SK-MEL-5 (cell line): ENCODE measurements around the gene METTL26. TPM values are rescaled to one million over a fixed set of nuclear protein-coding genes. Genes with fewer than 3 reads are reported as not detected.

Experiments used
- DNase-seq: peaks from one replicate; pipeline ENCODE4 v3.0.0-alpha.2; 2016; ENCODE audit warnings: low read depth, low spot score
- in situ Hi-C: cut with HindIII; loops from 2 replicates; pipeline ENCODE4 v1.10.0; 2016; ENCODE audit warnings: low sequenced_read_pairs, high pct_unique_total_duplicates, low pct_unique_long_range_greater_than_20kb
- polyA plus RNA-seq, 2 experiments: library from polyadenylated mRNA; depleted of rRNA; stranded (reverse); fragments of >200 nt; gene quantifications; 2 replicates each; pipeline ENCODE4 v1.2.3, GENCODE V29; 2015
- total RNA-seq: library from RNA; depleted of rRNA; stranded (reverse); fragments of >200 nt; shearing (Covaris generic); gene quantifications from 2 replicates; pipeline ENCODE4 v1.2.3, GENCODE V29; 2014; rRNA removed

Gene METTL26
- total RNA-seq: 54.3 and 57.4 TPM in 2 replicates
- polyA plus RNA-seq (2015; cell fraction: cytosol; rRNA removed): 131 and 137 TPM in 2 replicates
- polyA plus RNA-seq (2015; cell fraction: nucleus; rRNA removed): 129 and 139 TPM in 2 replicates

GRCh38 chr16:636206-637080 is at the start of gene METTL26:
TSS of gene METTL26 (minus strand) at chr16:636305. CDS start at chr16:636290, 15 bp downstream.
- in situ Hi-C loops: no loop called here
- peak; percentile 94 for DNase-seq

DNA sequence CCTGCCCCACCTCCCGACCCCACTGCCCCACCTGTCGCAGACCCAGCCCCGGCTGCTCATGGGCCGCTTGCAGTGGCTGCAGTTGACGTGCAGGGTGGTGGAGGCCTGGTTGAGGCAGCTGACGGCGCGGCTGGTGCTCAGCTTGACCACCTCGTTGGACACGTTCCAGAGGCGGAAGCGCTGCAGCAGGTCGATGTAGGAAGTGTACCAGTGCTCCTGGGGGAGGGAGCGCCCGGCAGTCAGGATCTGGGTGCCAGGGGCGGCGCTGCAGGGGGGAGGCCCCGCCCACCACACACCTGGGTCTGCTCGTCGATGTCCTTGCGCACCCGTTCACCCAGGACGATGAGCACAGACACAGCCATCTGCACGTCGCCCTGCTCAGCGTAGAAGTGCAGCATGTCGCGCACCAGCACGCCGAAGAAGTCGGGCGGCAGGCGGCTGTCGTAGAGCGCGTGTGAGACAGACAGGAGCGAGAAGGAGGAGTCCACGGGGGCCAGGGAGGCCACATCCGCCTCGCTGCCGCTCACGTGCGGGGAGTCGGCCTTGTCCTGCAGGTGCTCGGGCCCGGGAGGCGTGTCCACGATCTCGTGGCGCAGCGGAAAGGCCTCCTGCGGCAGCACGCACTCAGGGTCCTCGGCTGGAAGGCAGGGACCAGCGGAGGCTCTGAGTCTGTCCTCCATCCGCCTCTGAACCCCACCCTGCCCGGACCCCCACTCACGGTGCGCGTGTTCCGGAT is 49.0 kb upstream of the METTL26 start:
- in situ Hi-C loops: no loop called here
- DNase-seq: no peak

GRCh38 chr16:684071-684794 is 48.1 kb upstream of the METTL26 start, which contains the start of gene JMJD8:
TSS of gene JMJD8 (minus strand) at chr16:684334. CDS start at chr16:684319, 15 bp downstream.
- peak; percentile 93 for DNase-seq
- in situ Hi-C loops: no loop called here

GRCh38 chr16:683396-684070 is 47.4 kb upstream of the METTL26 start:
- in situ Hi-C loops: no loop called here
- no peak for DNase-seq

DNA sequence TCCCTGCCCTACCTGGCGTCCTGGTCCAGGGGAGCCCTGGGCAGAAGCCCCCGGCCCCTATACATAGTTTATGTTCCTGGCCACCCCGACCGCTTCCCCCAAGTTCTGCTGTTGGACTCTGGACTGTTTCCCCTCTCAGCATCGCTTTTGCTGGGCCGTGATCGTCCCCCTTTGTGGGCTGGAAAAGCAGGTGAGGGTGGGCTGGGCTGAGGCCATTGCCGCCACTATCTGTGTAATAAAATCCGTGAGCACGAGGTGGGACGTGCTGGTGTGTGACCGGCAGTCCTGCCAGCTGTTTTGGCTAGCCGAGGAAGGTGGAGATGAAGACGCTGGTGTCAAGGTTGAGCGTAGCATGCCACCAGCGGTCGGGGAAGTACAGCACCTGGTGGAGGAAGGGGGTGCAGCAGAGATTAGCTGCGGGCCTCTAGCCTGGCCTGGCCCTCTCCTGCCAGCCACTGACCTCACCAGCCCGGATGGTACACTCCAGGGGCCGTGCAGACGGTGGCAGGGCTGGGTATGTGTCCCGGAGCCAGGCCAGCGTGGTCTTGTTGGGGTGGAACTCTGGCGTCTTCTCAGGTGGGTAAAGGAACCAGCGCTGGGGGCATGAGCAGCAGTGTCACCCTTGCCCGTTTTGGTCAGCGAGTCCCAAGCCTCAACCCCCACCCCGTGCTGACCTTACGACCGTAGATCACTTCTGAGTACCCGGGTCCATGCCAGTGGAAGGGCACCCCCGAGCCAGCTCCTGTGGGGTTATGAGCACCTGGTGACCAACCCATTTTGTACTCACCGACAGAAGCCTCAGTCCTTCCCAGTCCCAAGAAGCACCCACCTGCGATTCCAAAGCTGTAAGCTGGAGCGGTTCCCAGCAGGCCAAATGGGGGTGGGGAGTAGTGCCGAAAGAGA is 46.6 kb upstream of the METTL26 start:
- no peak for DNase-seq
- in situ Hi-C loops: no loop called here

DNA sequence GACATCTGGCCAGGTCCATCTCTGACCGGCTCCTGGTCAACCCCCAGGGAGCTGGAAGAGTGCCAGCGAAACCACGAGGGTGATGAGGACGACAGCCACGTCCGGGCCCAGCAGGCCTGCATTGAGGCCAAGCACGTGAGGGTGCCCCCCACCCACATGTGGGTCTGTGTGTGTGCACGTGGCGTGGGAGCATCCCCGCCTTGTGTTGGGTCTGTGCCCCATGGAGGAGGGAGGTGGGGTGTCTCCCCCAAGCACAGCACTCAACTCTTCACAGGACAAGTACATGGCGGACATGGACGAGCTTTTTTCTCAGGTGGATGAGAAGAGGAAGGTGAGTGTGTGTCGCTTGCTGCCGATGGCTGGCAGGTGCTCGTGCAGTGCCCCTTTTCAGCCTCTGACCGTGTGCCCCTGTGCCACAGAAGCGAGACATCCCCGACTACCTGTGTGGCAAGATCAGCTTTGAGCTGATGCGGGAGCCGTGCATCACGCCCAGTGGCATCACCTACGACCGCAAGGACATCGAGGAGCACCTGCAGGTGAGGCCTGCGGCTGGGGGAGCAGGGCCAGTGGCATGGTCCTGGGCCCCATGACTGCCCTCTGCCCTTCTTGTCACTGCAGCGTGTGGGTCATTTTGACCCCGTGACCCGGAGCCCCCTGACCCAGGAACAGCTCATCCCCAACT is 45.8 kb upstream of the METTL26 start:
- DNase-seq: no peak
- in situ Hi-C loops: no loop called here

GRCh38 chr16:680967-681745 is 45.1 kb upstream of the METTL26 start:
- DNase-seq: no peak

GRCh38 chr16:680625-680945 is 44.5 kb upstream of the METTL26 start:
- DNase-seq: no peak
- in situ Hi-C loops: no loop called here

More at GRCh38 chr16:680967-681745, 45.1 kb upstream of the METTL26 start:
- in situ Hi-C loops: no loop called here

GRCh38 chr16:679814-680624 is 43.9 kb upstream of the METTL26 start, which contains the start of gene STUB1:
TSS of gene STUB1 (plus strand) at chr16:680410. CDS start at chr16:680526, 116 bp downstream.
- peak; percentile 80 for DNase-seq
- in situ Hi-C loops: no loop called here

DNA sequence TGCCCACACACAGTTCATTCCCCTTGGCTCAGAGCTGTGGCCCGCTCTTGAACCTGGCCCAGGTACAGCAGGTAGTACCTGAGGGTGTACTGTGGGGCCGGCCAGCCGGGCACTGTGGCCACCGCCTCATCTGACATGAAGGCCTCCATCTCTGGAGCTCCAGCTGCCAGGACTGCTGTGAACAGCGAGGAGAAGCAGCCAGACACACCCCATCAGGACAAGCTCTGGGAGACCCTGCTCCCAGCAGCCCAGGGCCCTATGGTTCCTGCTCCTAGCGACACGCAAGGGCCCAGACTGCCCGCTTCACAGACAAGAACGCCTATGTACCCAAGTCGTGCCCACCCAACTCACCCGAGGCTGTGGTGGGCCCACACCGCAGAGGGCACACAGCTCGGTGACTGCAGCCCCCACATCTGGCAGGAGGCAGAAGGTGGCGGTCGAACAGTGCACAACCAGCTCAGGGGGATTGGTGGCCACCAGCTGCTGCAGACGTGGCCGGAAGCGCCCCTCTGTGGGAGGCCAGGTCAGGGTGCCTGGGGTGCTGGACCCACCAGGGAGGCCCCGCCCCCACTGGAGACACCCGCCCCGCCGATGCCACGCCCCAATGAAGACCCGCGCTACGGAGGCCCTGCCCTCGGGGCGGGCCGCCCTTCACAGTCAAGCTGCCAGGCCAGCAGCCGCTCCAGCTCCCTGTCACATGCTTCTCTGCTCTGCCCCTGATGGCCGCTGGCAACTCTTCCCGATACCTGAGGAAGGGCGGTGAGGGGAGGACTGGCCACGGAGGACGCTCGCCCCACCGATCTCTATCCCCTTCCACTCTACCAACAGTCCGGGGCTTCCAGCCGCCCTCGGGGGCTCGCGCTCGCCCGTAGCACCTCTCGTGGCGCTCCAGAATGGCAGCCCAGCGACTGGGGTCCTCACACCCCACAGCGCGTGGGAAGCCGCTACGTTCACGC is 43.0 kb upstream of the METTL26 start:
- in situ Hi-C loops: no loop called here

DNA sequence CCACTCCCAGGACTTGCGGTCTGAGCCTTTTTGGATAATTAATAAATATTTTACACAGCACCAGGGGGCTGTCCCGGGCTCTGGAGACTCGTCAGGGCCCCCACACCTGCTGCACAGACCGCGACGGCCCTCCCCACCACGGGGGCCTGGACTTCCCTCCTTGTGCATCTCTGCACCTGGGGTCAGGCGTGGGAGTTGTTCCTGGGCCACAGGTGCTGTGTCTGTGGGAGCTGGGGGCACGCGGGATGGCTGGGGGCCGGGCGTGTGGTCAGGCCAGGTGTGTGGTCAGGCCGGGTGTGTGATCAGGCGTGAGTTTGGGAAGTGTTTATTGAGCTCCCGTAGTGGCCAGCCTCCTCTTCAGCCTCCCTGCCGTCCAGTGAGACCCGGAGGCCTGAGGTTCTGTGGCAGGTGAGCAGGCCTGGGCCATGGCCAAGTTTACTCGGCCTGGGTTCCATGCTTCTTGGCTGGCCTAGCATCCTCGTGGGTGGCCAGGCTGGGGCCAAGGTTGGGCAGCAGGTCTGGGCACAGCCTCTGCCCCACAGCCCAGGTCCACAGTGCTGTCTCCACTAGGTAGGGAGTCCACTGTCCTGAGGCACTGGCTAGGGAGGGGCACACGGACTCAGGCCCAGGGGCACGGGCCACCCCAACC is 42.2 kb upstream of the METTL26 start:
- DNase-seq: no peak
- in situ Hi-C loops: no loop called here

More for the DNA sequence above, 43.0 kb upstream of the METTL26 start:
- DNase-seq: peak; percentile 73

DNA sequence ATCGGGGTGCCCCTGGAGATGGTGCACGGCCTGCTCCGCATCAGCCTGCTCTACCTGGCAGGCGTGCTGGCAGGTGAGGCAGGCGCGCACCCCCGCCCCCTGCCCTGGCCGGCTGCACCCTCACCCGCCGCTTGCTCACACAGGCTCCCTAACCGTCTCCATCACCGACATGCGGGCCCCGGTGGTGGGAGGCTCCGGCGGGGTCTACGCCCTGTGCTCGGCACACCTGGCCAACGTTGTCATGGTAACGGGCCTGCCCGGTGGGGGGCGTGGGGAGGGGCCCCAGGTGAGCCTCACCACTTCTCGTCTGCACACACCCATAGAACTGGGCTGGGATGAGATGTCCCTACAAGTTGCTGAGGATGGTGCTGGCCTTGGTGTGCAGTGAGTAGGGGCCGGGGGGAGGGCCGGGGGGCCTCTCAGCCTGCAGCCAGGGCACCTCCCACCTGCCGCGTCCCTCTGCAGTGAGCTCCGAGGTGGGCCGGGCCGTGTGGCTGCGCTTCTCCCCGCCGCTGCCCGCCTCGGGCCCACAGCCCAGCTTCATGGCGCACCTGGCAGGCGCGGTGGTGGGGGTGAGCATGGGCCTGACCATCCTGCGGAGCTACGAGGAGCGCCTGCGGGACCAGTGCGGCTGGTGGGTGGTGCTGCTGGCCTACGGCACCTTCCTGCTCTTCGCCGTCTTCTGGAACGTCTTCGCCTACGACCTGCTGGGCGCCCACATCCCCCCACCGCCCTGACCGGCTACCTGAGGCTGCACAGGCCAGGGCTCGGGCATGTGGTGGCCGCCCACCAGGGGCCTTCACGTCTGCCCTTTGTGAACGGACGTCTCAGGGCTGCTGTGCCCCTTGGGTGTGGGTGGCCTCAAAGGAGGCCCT is 41.4 kb upstream of the METTL26 start:
- in situ Hi-C loops: no loop called here
- DNase-seq: no peak
